Fibroblast of villous mesenchyme (primary cell): ENCODE measurements around the gene SLC41A3. TPM values are rescaled to one million over a fixed set of nuclear protein-coding genes. Genes with fewer than 3 reads are reported as not detected.

Source experiments
- DNase-seq: peaks from one replicate; pipeline ENCODE4 v3.0.0-alpha.2; 2010; ENCODE audit warnings: low read depth
- H3K4me3 ChIP-seq: 2 replicates; pipeline ENCODE4 v1.5.1; 2011; ENCODE audit warnings: low read depth, mild to moderate bottlenecking, low read length
- CTCF ChIP-seq: IDR thresholded peaks from 2 replicates; pipeline ENCODE4 v1.5.1; 2012; ENCODE audit warnings: low read depth, mild to moderate bottlenecking, low read length; ENCODE audit not compliant: insufficient read depth
- total RNA-seq: library from RNA; depleted of rRNA; stranded (reverse); fragments of >200 nt; gene quantifications from 2 replicates; pipeline ENCODE4 v1.2.3, GENCODE V29; 2012

The SLC41A3 gene
- total RNA-seq, 1 donor = 36.7 TPM

GRCh38 chr3:126035362-126036050 is 48.4 kb downstream of the SLC41A3 start:
- DNase-seq = no peak
- TF ChIP-seq CTCF = no peak
- no peak overlapping the region for H3K4me3 ChIP-seq

GRCh38 chr3:126034481-126035361 is 49.2 kb downstream of the SLC41A3 start:
- TF ChIP-seq CTCF = no peak
- H3K4me3 ChIP-seq = no peak overlapping the region
- peak; percentile 40 for DNase-seq

- DNase-seq = no peak
- no peak for TF ChIP-seq CTCF
- H3K4me3 ChIP-seq = no peak overlapping the region
These were observed 50.2 kb downstream of the SLC41A3 start for GRCh38 chr3:126033765-126034164.

- DNase-seq = no peak
- no peak overlapping the region for H3K4me3 ChIP-seq
- no peak for TF ChIP-seq CTCF
These were observed 50.7 kb downstream of the SLC41A3 start for GRCh38 chr3:126033051-126033745.

GRCh38 chr3:126031981-126032471 is 51.9 kb downstream of the SLC41A3 start:
- no peak overlapping the region for H3K4me3 ChIP-seq
- TF ChIP-seq CTCF = no peak
- no peak for DNase-seq

- no peak overlapping the region for H3K4me3 ChIP-seq
- DNase-seq = no peak
- no peak for TF ChIP-seq CTCF
These were observed 53.5 kb downstream of the SLC41A3 start for GRCh38 chr3:126030455-126030854.
